HG03045 (cell line): ENCODE results near the gene DDX60.
"Not testable (repeated sequence)": the region's sequence is repeated elsewhere in the genome, so short reads cannot be mapped to it uniquely, and the experiment has no call there.

ENCODE experiments used
- ATAC-seq: cut with Tn5 transposase; IDR thresholded peaks from one replicate; pipeline ENCODE4 v1.9.1; 2021; ENCODE audit warnings: mild to moderate bottlenecking, moderate library complexity; ENCODE audit not compliant: unreplicated experiment

DDX60 gene, protein sequence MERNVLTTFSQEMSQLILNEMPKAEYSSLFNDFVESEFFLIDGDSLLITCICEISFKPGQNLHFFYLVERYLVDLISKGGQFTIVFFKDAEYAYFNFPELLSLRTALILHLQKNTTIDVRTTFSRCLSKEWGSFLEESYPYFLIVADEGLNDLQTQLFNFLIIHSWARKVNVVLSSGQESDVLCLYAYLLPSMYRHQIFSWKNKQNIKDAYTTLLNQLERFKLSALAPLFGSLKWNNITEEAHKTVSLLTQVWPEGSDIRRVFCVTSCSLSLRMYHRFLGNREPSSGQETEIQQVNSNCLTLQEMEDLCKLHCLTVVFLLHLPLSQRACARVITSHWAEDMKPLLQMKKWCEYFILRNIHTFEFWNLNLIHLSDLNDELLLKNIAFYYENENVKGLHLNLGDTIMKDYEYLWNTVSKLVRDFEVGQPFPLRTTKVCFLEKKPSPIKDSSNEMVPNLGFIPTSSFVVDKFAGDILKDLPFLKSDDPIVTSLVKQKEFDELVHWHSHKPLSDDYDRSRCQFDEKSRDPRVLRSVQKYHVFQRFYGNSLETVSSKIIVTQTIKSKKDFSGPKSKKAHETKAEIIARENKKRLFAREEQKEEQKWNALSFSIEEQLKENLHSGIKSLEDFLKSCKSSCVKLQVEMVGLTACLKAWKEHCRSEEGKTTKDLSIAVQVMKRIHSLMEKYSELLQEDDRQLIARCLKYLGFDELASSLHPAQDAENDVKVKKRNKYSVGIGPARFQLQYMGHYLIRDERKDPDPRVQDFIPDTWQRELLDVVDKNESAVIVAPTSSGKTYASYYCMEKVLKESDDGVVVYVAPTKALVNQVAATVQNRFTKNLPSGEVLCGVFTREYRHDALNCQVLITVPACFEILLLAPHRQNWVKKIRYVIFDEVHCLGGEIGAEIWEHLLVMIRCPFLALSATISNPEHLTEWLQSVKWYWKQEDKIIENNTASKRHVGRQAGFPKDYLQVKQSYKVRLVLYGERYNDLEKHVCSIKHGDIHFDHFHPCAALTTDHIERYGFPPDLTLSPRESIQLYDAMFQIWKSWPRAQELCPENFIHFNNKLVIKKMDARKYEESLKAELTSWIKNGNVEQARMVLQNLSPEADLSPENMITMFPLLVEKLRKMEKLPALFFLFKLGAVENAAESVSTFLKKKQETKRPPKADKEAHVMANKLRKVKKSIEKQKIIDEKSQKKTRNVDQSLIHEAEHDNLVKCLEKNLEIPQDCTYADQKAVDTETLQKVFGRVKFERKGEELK (N-terminal part only)

DNA sequence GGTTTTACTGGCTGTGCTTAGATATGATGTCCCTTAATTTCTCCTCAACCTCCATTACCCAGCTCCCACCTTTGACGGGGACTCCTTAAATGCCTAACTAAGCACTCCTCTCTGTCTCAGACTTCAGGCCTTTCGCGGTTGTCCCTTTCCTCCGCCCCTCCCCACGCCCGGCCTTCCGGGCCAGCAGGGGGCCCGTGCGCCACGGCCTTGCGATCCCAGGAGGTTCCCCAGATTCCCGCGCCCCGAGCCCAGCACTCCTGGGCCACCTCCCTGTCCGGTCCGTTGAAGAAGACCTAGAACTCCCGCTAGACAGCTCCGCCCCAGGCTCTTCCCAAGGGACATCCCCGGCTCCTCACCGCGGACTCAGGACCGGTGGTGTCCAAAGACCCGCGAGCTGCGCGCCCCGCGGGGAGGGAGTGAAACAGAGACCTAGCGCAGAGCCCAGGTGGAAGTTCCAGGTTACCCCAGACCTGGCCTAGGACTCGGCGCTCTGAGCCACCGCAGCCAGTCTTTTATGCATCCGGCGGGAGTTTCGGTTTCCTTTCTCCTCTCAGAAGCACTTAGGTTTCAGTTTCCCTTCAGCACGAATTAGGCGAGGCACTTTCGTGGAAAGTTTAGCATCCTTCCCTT is at the start of gene DDX60:
DDX60 (minus strand) TSS at position 487 of the 630 bp plus-strand sequence. CDS start 7,493 bp downstream, outside the sequence.
- peak; percentile 99 for ATAC-seq

- ATAC-seq: no peak
These were observed 48.5 kb upstream of the DDX60 start for GRCh38 chr4:168367065-168367464.

DNA sequence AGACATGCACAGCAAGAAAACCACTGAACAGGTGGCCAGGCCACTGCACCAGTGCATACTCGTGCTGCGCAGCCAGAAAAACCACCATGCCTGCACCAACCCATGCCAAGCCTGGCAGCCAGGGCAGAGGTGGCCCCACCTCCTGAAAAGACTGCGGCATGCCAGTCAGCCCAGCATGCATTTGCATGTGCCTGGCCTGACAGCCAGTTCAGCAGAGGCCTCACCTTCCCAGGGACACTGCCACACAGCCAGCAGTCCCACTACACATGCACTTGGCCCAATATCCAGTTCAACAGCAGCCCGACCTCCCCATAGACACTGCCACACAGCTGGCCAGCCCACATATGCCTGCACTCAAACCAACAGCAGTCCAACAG is 43.5 kb upstream of the DDX60 start:
- no peak for ATAC-seq

DNA sequence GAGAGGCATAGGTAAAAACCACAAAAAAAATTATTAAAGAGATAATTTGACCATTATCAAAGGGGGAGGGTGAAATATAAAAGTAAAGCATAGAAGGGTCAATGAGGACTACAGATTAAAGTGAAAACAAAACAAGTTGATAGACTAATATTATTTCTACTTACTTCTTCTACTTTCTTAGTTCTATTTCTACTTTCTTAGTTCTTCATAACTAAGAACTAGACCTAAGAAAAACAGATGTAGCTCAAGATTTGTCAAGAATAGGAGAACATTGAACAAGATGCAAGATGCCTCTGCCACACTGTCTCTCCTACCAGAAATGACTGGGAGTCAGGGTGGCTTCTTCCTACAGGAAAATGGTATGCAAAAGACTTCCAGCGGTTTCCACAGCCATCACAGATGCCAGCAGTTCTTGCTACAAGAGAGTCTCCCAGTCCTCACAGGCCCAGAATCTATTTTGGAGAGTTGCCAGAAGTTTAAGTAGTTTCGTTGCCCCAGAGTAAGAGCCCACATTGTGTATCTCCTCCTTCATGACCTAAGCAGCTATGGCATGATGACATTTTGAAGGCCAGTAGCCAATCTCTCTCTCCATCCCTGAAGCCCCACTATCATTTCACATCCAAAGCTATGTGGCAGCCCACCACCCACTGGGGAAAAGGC is 42.9 kb upstream of the DDX60 start:
- no peak for ATAC-seq

DNA sequence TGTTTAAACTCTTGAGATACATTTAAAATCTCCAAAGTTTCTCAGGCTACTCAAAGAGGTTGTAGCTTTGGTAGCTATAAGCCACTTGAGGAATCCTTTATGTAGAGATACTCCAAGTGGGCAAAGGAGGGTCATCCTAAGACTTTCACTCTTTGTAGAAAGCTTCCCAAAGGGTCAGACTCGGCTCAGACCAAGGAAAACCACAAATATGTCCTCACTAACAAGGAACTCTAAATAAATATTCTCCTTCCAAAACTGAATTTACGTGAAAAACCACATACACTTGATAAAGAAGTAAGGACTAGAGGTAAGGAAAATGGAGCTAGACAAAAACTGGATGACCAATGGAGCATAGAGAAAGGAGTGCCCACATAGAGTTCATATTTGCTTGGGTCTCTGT is 41.7 kb upstream of the DDX60 start:
- ATAC-seq: no peak

GRCh38 chr4:168357941-168358340 is 39.4 kb upstream of the DDX60 start:
- no peak for ATAC-seq

GRCh38 chr4:168353746-168354145 is 35.2 kb upstream of the DDX60 start:
- ATAC-seq: no peak

DNA sequence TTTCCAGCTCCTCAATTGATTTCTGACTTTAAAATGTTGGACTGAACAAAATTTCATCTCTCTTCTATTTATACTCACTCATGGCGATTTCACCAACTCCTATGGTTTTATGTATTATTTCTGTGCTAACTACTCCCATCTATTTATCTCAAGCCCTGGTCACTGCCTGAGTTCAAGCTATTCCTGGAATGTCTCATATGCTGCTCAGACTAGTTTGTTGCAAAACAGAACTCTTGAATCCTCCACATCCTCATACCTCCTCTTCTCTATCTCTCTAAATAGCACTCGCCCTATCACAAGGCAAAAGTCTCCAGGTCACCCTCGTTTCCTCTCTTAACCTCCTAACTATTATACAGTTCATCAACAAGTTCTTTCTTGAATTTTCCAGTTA is 19.0 kb upstream of the DDX60 start:
- ATAC-seq: no peak

- ATAC-seq: no peak
These were observed 18.4 kb upstream of the DDX60 start for GRCh38 chr4:168336837-168337549.

- ATAC-seq: no peak
These were observed 17.1 kb upstream of the DDX60 start for GRCh38 chr4:168335621-168336020.

- ATAC-seq: no peak
These were observed 15.5 kb upstream of the DDX60 start for GRCh38 chr4:168334053-168334452.

DNA sequence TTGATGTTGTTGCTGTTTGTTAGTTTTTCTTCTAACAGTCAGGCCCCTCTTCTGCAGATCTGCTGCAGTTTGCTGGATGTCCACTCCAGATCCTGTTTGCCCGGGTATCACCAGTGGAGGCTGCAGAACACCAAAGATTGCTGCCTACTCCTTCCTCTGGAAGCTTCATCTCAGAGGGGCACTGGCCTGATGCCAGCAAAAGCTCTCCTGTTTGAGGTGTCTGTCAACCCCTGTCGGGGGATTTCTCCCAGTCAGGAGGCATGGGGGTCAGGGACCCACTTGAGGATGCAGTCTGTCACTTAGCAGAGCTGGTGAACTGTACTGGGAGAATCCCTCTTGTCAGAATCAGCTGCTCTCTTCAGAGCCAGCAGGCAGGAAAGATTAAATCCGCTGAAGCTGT is 12.0 kb upstream of the DDX60 start:
- not testable (repeated sequence) for ATAC-seq

DNA sequence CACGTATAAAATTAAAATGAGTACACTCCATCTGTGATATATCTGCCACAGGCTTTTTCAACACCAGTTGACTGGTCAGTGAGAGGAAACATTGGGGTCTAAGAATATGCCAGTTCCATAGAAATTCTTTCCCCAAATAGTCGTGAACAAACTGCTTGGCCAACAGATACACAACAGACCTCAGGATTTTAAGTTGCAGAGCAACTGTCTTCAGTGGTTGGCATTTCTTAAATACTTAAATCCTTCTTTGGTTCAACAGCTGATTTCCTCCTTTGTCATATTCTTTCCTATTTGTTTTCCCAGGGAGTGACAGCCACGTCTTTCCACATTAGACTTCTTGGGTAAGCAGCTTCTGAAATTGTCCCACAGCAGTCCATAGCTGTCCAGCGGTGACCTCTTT is 7.0 kb upstream of the DDX60 start:
- no peak for ATAC-seq

GRCh38 chr4:168321006-168321405 is 2.5 kb upstream of the DDX60 start:
- no peak for ATAC-seq

- no peak for ATAC-seq
These were observed 1.0 kb upstream of the DDX60 start for GRCh38 chr4:168319486-168320019.

DNA sequence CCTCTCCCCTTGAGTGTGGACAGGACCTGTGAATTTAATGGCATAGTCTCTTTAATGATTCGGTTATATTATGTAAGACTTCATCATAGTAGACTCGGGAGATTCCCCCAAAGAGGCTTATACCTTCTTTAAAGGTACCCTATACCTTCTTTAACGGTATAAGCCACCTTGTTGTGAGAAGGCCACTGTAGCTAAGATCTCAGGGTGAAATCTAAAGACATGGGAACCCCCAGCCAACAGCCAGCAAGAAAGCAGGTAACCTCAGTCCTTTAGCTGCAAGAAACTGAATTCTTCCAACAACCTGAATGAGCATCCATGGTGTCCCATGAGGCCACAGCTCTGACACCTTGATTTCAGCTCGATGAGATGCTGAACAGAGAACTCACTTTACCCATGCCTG is 931 bp downstream of the DDX60 start:
- ATAC-seq: no peak

DNA sequence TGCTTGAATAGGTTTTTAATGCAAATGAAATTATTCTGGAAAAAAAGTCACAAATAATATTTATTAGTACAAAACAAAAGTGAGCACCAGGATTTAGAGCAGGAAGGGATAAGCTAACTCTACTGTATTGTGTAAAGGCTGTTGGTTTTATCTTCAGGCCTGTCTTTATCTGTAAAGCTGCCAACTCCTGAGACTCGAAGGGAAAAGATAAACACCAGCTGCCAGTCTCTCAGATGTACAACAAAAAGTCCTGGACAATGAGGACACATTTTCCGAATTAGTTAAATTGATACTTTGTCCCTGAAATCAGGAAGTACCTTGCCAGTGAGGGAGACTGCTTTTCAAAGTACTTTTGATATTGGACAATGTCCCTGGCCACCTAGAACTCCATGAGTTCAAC is 8.8 kb downstream of the DDX60 start:
- no peak for ATAC-seq

GRCh38 chr4:168308912-168309311 is 9.6 kb downstream of the DDX60 start:
- no peak for ATAC-seq

GRCh38 chr4:168306476-168306875 is 12.1 kb downstream of the DDX60 start:
- ATAC-seq: no peak
